ENCODE measurements around the gene CHI3L2. TPM values are rescaled to one million over a fixed set of nuclear protein-coding genes. Genes with fewer than 3 reads are reported as not detected.

Gene CHI3L2
- total and polyA plus RNA-seq, 4 donors = 30.1 to 298 (median 141) TPM

DNA sequence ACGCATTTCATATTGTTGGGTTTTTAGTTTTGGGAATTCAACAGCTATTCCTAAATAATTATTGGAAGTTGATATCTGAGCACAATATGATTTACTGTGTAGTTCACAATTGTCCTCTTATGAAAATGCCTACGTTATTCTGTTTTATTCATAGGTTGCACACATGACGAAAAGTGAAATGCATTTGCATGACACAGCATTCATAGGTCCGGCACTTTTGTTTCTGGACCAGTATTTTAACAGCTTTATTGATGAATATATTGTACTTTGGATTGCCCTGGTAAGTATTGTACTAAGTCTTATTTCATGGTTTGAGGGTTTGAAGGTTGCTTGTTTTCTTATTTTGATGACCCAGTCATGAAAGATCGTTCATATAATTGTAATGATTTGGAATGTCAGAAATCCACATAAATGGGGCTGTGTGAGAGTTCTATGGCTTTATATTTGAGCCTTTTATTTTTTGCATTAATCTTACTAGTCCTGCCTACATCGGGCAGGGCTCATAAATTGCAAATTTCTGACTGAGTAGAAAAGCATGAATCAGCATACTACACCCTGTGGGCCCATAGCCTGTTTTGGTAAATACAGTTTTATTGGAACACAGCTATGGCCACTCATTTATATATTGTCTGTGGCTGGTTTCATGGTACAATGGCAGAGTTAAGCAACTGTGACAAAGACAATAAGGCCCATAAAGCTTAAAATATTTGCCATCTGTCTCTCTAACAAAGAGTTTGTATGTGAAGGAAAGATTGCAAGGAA, 44.0 kb upstream of the CHI3L2 start:
- DNase-seq (no peak), ATAC-seq (ENCODE audit: insufficient read depth, low FRiP score) (no peak)
- Histone ChIP-seq H3K9me3 (ENCODE audit: control insufficient read depth in 4 of 4, insufficient read depth in 3 of 4, low read length in 3 of 4) (no peaks in the 10 kb centered on the region), H3K36me3 (ENCODE audit: control insufficient read depth in 4 of 4, insufficient read depth in 4 of 4, low read length in 4 of 4) (peaks cover 7 to 27% (median 10%) of the 10 kb centered on the region in 4 donors), H3K27me3 (ENCODE audit: control insufficient read depth in 3 of 3, insufficient read depth in 3 of 3, low read length in 2 of 3) (no peaks in the 10 kb centered on the region), H3K9ac (ENCODE audit: insufficient read depth in 1 of 2, low read length in 2 of 2) (no peak overlapping the region), H3K4me3 (no peak overlapping the region), H3K27ac (ENCODE audit: low read depth in 1 of 2, low read length in 1 of 2) (no peak overlapping the region), H3K4me1 (ENCODE audit: control insufficient read depth in 5 of 5, insufficient read depth in 5 of 5, low read length in 5 of 5) (no peaks in the 10 kb centered on the region)
- 91 to 93% methylated on average over 6 of the region's 6 CpGs for WGBS, 2 donors
- TF ChIP-seq, protein P1, sequence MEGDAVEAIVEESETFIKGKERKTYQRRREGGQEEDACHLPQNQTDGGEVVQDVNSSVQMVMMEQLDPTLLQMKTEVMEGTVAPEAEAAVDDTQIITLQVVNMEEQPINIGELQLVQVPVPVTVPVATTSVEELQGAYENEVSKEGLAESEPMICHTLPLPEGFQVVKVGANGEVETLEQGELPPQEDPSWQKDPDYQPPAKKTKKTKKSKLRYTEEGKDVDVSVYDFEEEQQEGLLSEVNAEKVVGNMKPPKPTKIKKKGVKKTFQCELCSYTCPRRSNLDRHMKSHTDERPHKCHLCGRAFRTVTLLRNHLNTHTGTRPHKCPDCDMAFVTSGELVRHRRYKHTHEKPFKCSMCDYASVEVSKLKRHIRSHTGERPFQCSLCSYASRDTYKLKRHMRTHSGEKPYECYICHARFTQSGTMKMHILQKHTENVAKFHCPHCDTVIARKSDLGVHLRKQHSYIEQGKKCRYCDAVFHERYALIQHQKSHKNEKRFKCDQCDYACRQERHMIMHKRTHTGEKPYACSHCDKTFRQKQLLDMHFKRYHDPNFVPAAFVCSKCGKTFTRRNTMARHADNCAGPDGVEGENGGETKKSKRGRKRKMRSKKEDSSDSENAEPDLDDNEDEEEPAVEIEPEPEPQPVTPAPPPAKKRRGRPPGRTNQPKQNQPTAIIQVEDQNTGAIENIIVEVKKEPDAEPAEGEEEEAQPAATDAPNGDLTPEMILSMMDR (IDR thresholded peaks at IDR 0.05; ENCODE audit: control extremely low read depth, extremely low read depth) = no peak

DNA sequence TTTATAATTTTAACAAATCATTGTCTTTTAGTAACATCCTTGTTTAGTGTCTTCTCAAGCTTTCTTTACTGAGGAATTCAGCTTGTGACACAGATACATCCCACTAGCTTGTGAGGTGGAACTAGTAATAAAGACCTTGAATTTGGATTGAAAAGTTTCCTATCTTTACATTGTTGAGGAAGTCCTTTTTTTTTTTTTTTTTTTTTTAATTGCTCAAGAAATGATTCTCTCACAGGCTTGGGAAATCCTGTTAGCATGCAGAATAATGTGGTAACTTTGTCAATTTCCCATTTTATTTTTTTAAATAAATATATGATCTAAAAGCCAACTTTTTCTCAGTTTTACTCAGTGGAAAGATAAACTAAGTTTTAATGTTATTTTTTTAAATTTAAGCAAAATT, 42.9 kb upstream of the CHI3L2 start:
- no peak for ATAC-seq (ENCODE audit: insufficient read depth, low FRiP score)
- no peak overlapping the region for H3K27ac ChIP-seq (ENCODE audit: low read depth in 1 of 2, low read length in 1 of 2)

DNA sequence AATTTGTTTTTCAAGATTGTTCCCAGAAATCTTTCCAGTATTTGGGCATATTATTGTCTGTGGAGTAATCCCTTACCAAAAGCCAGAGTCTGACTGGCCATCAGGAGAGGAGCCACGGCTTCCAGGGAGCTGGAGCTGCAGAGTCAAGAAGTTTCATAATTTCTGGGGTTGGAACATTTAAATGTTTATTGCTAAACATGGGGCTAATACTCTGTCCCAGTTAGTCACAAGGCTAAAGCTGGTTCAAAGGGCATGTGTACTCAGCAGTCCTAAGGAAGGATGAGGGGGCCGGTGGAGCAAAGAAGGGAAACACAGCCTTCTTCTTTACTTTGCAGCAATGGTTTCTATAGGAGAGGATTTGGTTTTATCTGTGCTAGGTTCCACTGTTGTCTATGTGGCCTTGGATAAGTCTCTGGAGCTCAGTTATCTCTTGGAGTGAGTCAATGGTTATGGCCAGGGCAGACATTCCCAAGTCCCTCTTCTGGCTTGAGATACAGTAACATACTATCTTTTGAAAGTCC, 36.5 kb upstream of the CHI3L2 start:
- no peaks in the 10 kb centered on the region for H3K27me3 ChIP-seq (ENCODE audit: control insufficient read depth in 3 of 3, insufficient read depth in 3 of 3, low read length in 2 of 3)
- TF ChIP-seq, protein P1 (IDR thresholded peaks at IDR 0.05; ENCODE audit: control extremely low read depth, extremely low read depth) = no peak
- DNase-seq (peak in 2 of 3 donors; percentile 31 to 64), ATAC-seq (ENCODE audit: insufficient read depth, low FRiP score) (no peak)
- peaks cover 0 to 38% (median 17%) of the 10 kb centered on the region in 5 donors for H3K4me1 ChIP-seq (ENCODE audit: control insufficient read depth in 5 of 5, insufficient read depth in 5 of 5, low read length in 5 of 5)
- 63% methylated on average over 2 of the region's 2 CpGs for WGBS, 2 donors
- no peaks in the 10 kb centered on the region for H3K9me3 ChIP-seq (ENCODE audit: control insufficient read depth in 4 of 4, insufficient read depth in 3 of 4, low read length in 3 of 4)
- no peak overlapping the region for H3K4me3 ChIP-seq
- H3K27ac ChIP-seq (ENCODE audit: low read depth in 1 of 2, low read length in 1 of 2) = no peak overlapping the region
- no peak overlapping the region for H3K9ac ChIP-seq (ENCODE audit: insufficient read depth in 1 of 2, low read length in 2 of 2)
- H3K36me3 ChIP-seq (ENCODE audit: control insufficient read depth in 4 of 4, insufficient read depth in 4 of 4, low read length in 4 of 4) = peaks cover 3 to 19% (median 10%) of the 10 kb centered on the region in 4 donors

More for the DNA sequence above, 42.9 kb upstream of the CHI3L2 start:
- Histone ChIP-seq H3K9me3 (ENCODE audit: control insufficient read depth in 4 of 4, insufficient read depth in 3 of 4, low read length in 3 of 4) (no peaks in the 10 kb centered on the region), H3K36me3 (ENCODE audit: control insufficient read depth in 4 of 4, insufficient read depth in 4 of 4, low read length in 4 of 4) (peaks cover 6 to 27% (median 10%) of the 10 kb centered on the region in 4 donors), H3K4me3 (no peak overlapping the region), H3K4me1 (ENCODE audit: control insufficient read depth in 5 of 5, insufficient read depth in 5 of 5, low read length in 5 of 5) (no peaks in the 10 kb centered on the region), H3K9ac (ENCODE audit: insufficient read depth in 1 of 2, low read length in 2 of 2) (no peak overlapping the region), H3K27me3 (ENCODE audit: control insufficient read depth in 3 of 3, insufficient read depth in 3 of 3, low read length in 2 of 3) (no peaks in the 10 kb centered on the region)
- TF ChIP-seq, protein P1 (IDR thresholded peaks at IDR 0.05; ENCODE audit: control extremely low read depth, extremely low read depth) = no peak
- no peak for DNase-seq
